NCI-H524 treated with DMSO at 0.1 percent for 48 hours (cell line): ENCODE data around the gene PCAT7.

Experiments
- DNase-seq: peaks from one replicate; lab custom pipeline; 2025; lab: John Stamatoyannopoulos, UW

Gene PCAT7

GRCh38 chr9:94603259-94604160 is 48.6 kb downstream of the PCAT7 start:
- no peak for DNase-seq

- DNase-seq, result no peak
Measured at GRCh38 chr9:94606646-94607422, 52.0 kb downstream of the PCAT7 start.

GRCh38 chr9:94607423-94607691 is 52.5 kb downstream of the PCAT7 start:
- no peak for DNase-seq

GRCh38 chr9:94610181-94610606 is 55.3 kb downstream of the PCAT7 start:
- no peak for DNase-seq

- no peak for DNase-seq
Measured at GRCh38 chr9:94611638-94612068, 56.8 kb downstream of the PCAT7 start.

DNA sequence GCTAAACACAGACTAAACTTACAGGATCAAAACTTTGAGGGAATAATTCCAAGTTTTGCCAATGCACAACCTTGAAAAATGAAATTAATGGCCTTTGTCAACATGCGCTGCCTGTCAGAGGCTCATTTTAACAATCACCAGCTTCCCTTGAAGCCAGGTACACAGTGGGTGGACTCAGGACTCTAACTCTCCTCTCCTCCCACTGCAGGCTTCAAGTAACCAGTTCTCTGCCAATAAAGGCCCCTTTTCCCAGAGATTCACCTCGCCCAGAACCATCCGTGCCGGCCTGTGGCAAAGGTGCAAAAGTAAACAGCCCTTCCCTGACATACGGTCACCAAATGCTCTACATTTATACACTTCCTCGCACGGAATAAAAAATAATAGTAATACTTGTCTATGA is 57.2 kb downstream of the PCAT7 start:
- no peak for DNase-seq

DNA sequence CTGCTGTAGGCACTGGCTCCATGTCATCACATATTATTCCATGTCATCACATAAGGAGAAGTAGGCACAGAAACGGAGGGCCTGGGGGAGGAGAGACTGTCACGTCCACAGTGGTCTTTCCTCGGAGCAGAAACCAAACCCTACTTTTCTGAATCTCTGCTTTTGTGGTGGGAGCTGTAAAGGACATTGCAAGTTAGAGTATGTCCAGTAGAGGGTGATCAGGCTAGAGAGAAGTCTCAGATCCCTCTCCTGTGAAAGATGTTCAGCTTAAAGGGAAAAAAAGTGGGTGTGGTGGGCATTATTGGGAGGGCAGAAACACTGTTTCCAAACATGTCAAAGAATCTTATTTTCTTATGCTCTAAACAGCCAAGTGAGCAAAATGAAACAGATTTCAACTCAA is 58.1 kb downstream of the PCAT7 start:
- no peak for DNase-seq

GRCh38 chr9:94619026-94619425 is 64.1 kb downstream of the PCAT7 start:
- DNase-seq, result no peak
